DOHH2 (cell line): Measurements from ENCODE around the gene PDGFB.

Experiments used
- H3F3A ChIP-seq: fragments of 200-600 bp; sonication (generic), shearing (Covaris generic); 2 replicates; pipeline ENCODE4 v1.6.0; 2016; ENCODE audit warnings: antibody characterized with exemption, mild to moderate bottlenecking; ENCODE audit not compliant: control insufficient read depth, insufficient read depth
- H3K27ac ChIP-seq: fragments of 200-600 bp; sonication (generic); 2 replicates; pipeline ENCODE4 v1.5.1; 2014; ENCODE audit warnings: low read depth, mild to moderate bottlenecking, low read length, moderate library complexity
- H3K27me3 ChIP-seq: fragments of 200-600 bp; sonication (generic); 2 replicates; pipeline ENCODE4 v1.6.1; 2014; ENCODE audit warnings: mild to moderate bottlenecking, low read length, mixed read lengths; ENCODE audit not compliant: control insufficient read depth
- H3K36me3 ChIP-seq: fragments of 200-600 bp; sonication (generic); 2 replicates; pipeline ENCODE4 v1.6.1; 2014; ENCODE audit warnings: mild to moderate bottlenecking, low read length, moderate library complexity, mixed read lengths; ENCODE audit not compliant: control insufficient read depth
- H3K4me1 ChIP-seq: fragments of 200-600 bp; sonication (generic); 2 replicates; pipeline ENCODE4 v1.6.1; 2014; ENCODE audit warnings: mild to moderate bottlenecking, low read length, mixed read lengths; ENCODE audit not compliant: control insufficient read depth
- H3K4me2 ChIP-seq: fragments of 200-600 bp; sonication (generic); 2 replicates; pipeline ENCODE4 v1.6.0; 2014; ENCODE audit warnings: mild to moderate bottlenecking, low read length, moderate library complexity
- H3K4me3 ChIP-seq: fragments of 200-600 bp; sonication (generic); 2 replicates; pipeline ENCODE4 v1.5.1; 2014; ENCODE audit warnings: mild to moderate bottlenecking, low read length, mixed read lengths
- H3K79me2 ChIP-seq: fragments of 200-600 bp; sonication (generic); 2 replicates; pipeline ENCODE4 v1.6.1; 2014; ENCODE audit warnings: mild to moderate bottlenecking, low read length, mixed read lengths; ENCODE audit not compliant: control insufficient read depth
- H3K9me2 ChIP-seq: fragments of 200-600 bp; sonication (generic); replicated peaks from 2 replicates; pipeline ENCODE4 v1.6.1; 2014; ENCODE audit warnings: mild to moderate bottlenecking, low read length, mixed read lengths; ENCODE audit not compliant: control insufficient read depth
- H3K9me3 ChIP-seq: fragments of 200-600 bp; sonication (generic); 2 replicates; pipeline ENCODE4 v1.6.1; 2014; ENCODE audit warnings: antibody characterized with exemption, low read length, mixed read lengths; ENCODE audit not compliant: control insufficient read depth, insufficient read depth
- H4K20me1 ChIP-seq: fragments of 200-600 bp; sonication (generic); 2 replicates; pipeline ENCODE4 v1.6.0; 2014; ENCODE audit warnings: low read depth, mild to moderate bottlenecking, antibody characterized with exemption, low read length, moderate library complexity; ENCODE audit not compliant: control insufficient read depth, insufficient read depth
- EZH2phosphoT487 ChIP-seq: fragments of 200-600 bp; sonication (generic); IDR thresholded peaks from 2 replicates; pipeline ENCODE4 v1.6.1; 2017; ENCODE audit warnings: borderline replicate concordance, mild to moderate bottlenecking, antibody characterized with exemption, low read length, moderate library complexity, mixed read lengths
- TF ChIP-seq, protein P1 (sequence below): fragments of 200-600 bp; sonication (generic); IDR thresholded peaks from one replicate; pipeline ENCODE4 v1.5.1; 2014; ENCODE audit warnings: antibody characterized with exemption, mild to moderate bottlenecking, low read depth, low read length; ENCODE audit not compliant: poor library complexity, severe bottlenecking

PDGFB gene

GRCh38 chr22:39230261-39231196 lies 14.3 kb downstream of the PDGFB start:
- Histone ChIP-seq H3F3A (no peaks in the 10 kb centered on the region), H3K27me3 (peaks cover 64% of the 10 kb centered on the region)

GRCh38 chr22:39229688-39230260 lies 15.0 kb downstream of the PDGFB start:
- no peak overlapping the region for H3K27ac ChIP-seq
- no peaks in the 10 kb centered on the region for H3F3A ChIP-seq
- no peaks in the 10 kb centered on the region for H3K9me2 ChIP-seq
- TF ChIP-seq, protein P1, sequence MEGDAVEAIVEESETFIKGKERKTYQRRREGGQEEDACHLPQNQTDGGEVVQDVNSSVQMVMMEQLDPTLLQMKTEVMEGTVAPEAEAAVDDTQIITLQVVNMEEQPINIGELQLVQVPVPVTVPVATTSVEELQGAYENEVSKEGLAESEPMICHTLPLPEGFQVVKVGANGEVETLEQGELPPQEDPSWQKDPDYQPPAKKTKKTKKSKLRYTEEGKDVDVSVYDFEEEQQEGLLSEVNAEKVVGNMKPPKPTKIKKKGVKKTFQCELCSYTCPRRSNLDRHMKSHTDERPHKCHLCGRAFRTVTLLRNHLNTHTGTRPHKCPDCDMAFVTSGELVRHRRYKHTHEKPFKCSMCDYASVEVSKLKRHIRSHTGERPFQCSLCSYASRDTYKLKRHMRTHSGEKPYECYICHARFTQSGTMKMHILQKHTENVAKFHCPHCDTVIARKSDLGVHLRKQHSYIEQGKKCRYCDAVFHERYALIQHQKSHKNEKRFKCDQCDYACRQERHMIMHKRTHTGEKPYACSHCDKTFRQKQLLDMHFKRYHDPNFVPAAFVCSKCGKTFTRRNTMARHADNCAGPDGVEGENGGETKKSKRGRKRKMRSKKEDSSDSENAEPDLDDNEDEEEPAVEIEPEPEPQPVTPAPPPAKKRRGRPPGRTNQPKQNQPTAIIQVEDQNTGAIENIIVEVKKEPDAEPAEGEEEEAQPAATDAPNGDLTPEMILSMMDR, result no peak
- peak; percentile 44; the same call in 1 of the 2 replicates for TF ChIP-seq EZH2phosphoT487
- no peaks in the 10 kb centered on the region for H3K4me1 ChIP-seq
- H3K36me3 ChIP-seq, result no peaks in the 10 kb centered on the region
- no peak overlapping the region for H3K4me3 ChIP-seq
- no peaks in the 10 kb centered on the region for H3K9me3 ChIP-seq
- H4K20me1 ChIP-seq, result no peaks in the 10 kb centered on the region
- H3K79me2 ChIP-seq, result no peaks in the 10 kb centered on the region
- H3K27me3 ChIP-seq, result peaks cover 56% of the 10 kb centered on the region
- no peak overlapping the region for H3K4me2 ChIP-seq

More at GRCh38 chr22:39230261-39231196, 14.3 kb downstream of the PDGFB start:
- Histone ChIP-seq H4K20me1 (no peaks in the 10 kb centered on the region), H3K4me3 (no peak overlapping the region), H3K9me3 (no peaks in the 10 kb centered on the region), H3K4me2 (no peak overlapping the region), H3K36me3 (no peaks in the 10 kb centered on the region), H3K9me2 (no peaks in the 10 kb centered on the region), H3K79me2 (no peaks in the 10 kb centered on the region), H3K27ac (no peak overlapping the region), H3K4me1 (no peaks in the 10 kb centered on the region)
- TF ChIP-seq, protein P1, result no peak
- no peak; the same call in 1 of the 2 replicates for TF ChIP-seq EZH2phosphoT487

DNA sequence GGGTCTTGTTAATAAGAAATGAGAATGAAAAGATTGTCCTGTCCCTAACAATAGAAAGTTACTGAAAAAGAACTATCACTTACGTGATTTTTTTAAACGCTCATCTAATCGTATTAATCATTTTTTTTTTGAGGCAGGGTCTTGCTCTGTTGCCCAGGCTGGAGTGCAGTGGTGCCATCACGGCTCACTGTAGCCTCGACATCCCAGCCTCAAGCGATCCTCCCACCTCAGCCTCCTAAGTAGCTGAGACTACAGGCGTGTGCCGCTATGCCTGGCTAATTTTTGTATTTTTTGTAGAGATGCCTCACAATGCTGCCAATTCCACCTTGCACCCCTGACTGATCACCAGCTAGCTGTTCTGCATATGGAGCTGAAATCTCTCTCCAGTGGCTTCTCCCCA lies 15.7 kb downstream of the PDGFB start:
- Histone ChIP-seq H3K4me1 (no peaks in the 10 kb centered on the region), H3K4me3 (no peak overlapping the region), H3K9me2 (no peaks in the 10 kb centered on the region), H4K20me1 (no peaks in the 10 kb centered on the region), H3K79me2 (no peaks in the 10 kb centered on the region), H3K27ac (no peak overlapping the region), H3K36me3 (no peaks in the 10 kb centered on the region), H3K9me3 (no peaks in the 10 kb centered on the region), H3F3A (no peaks in the 10 kb centered on the region), H3K27me3 (peaks cover 51% of the 10 kb centered on the region), H3K4me2 (no peak overlapping the region)
- TF ChIP-seq, protein P1, result no peak
- TF ChIP-seq EZH2phosphoT487, result no peak
